A204.1 (cell line): ENCODE measurements around the gene CCDC81.

ENCODE experiments used
- FAIRE-seq: peaks from 2 replicates; lab custom pipeline; 2012; peaks lifted over from hg19 to GRCh38; lab: Jason Lieb, UNC

CCDC81 gene

DNA sequence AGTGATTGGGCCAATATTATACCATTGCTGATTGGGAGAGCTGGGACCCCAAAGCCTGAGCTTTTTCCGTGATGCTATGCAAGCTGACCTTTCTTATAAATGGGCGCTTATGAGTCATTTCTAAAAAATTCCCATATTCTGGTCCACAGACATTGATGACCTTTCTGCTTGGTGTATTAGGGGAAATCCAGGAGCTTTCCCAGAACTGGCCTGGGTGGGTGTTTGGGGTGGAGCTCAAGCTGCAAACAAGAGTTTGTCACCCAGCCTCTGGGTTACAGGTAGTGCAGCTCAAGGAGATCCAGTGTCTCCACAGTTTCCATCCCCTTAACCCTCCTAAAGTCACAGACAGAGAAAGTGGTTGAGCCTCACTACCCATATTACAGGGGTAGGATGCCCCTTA, 67.7 kb downstream of the CCDC81 start:
- FAIRE-seq, result no peak

DNA sequence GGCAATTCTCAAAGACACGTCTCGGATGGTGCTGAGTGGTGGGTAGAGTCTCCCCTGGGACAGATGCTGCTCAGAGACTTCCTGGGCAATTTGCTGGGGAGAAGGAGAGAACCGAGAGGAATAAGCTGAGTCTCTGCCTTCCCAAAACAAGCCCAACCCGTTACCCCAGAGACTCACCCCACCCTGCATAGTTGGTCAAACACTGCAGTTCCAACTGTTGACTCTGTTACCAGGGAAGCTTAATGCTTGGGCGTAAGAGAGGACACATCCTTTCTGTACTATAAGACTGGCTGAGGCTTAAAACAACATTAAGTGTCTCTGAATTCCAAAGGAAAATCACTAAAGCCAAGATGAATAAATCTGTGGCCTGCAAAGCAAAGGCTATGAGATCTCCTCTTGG, 68.1 kb downstream of the CCDC81 start:
- no peak for FAIRE-seq

DNA sequence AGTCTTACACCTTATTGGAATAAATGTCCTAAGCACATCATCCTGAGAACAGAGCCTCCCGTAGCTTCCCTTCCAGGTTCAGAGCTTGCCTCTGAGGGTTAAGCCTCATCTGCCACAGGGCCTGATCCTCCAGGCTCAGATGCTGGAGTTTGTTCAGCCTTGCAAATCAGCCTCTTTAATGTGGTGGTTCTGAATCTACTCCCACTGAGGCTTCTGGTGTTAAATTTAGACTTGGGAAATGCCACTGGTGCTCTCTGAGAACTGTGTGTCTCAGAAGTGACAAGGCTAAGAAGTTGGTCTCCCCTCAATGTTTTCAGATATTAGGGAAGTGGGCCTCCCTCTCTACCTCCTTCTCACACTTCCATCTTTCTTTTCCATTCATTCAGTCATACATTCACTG, 68.7 kb downstream of the CCDC81 start:
- FAIRE-seq, result no peak

DNA sequence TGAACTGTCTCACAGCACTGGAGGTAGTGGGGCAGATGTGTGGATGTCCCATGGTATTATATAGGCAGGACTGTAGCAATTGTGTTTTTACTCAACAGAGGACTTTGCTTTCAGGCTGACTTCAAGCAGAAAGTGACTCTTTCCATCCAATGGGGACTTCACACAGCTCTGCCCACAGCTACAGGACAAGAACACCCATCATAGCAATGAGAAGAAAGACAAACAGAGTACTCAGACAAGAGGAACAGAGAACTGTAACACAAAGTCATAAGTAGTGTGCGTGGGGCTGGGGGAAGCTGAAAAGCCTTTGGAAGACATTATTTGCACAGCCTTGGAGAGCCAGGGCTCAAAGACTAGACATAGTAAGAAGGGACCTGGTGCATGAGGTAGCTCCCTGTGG, 70.3 kb downstream of the CCDC81 start:
- FAIRE-seq, result no peak

DNA sequence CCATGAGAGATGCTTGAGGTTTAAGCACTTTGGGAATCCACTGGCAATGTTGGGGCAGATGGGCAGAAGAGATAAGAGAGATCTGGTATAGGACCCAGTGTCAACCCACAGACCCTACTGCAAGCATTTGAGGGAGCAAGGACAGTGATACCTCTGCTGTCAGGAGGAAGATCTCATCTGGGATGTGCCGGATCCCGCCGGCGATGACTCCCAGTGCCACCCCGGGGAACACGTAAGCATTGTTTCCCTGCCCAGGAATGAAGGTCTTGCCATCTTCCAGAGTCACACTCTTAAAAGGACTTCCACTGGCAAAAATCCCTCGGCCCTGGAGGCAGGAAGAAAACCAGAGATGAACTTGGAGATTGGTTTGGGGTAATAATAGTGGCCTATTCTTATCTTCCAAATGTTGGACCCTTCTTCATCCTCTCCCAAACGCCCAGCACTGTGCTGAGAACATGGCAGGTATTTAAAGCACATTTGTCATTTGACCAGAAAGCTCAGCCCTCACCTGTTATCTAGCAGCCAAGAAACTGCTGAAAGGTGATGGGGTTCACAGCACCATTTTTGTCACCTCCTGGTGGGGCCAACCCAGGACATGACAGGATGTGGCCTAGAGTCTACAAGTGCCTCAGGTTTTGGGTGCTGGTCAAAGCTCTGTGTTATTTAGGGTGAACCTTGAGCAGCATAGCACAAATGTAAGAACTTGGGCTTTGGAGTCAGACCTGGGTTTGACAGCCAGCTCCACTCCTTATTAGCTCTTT, 71.7 kb downstream of the CCDC81 start:
- FAIRE-seq, result no peak

DNA sequence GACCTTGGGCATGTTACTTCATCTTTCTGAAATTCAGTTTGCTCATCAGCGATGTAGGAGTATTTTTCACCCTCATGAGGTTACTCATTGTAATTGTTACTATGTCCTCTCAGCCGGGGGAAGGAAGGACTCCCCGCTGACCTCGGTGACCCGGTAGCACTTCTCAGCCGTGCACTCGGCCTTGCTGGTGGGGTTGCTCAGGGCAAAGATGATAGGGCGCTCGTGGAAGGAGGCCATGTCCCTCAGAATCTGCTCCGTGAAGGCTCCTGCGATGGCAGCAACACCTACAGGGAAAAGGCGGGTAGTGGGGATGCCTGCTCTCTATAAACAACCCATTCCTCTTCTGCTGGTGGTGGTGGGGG, 72.2 kb downstream of the CCDC81 start:
- FAIRE-seq, result no peak

DNA sequence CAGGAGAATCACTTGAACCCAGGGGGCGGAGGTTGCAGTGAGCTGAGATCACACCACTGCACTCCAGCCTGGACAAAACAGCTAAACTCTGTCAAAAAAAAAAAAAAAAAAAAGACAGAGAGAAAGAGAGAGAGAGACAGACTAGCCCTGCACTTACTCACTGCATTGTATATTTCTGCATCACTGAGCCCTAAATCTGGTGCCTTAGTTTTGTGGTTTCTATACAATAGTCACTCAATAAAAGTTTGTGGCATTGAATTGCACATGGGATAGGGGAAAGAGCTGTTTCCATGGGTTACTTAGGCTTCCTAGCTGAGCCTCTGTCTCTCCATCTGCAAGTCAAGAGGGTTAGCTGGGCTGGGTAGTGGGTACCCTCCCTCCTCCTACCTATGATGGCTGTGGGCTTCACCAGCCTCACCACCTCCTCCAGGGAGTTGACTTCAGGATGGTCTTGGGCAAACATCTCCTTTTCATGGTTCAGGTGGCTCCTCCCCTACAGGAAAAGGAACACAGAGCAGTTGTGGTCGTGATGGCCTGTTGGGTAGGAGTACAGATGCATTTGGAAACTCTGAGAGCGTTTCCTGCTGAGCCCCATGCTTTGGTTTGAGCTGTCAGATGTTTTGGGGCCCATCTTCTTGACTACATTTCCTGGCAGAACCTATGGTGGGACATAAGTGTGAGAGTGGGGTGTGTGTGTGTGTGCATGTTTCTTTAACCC, 73.2 kb downstream of the CCDC81 start:
- no peak for FAIRE-seq

DNA sequence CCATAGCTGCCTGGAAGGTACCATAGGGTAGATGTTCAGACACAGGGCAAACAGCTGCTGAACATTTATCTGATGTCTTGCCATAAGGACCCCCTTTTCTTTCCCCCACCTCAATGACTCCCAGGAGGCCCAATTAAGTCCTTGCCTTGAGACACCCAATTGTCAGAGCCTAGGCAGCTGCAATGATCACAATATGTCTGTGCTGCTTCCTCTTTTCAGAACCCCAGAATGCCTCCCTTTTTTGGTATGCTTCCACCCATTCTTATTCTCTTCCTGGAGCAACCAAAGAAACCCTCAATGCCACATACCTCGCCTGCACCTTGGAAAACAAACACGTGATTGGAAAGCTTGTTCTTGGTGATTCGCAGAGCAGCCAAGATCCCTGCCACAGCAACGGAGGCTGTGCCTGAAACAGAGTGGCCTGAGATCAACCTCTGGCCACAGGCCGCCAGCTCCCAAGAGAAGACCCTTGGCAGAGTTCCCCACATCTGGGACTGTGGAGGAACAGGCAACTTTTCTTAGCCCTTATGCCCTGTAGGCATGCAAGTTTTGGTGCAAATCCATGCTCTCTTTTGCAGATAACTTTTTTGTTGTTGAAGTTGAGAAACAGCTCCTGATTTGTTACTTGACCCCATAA, 75.4 kb downstream of the CCDC81 start:
- FAIRE-seq, result no peak

DNA sequence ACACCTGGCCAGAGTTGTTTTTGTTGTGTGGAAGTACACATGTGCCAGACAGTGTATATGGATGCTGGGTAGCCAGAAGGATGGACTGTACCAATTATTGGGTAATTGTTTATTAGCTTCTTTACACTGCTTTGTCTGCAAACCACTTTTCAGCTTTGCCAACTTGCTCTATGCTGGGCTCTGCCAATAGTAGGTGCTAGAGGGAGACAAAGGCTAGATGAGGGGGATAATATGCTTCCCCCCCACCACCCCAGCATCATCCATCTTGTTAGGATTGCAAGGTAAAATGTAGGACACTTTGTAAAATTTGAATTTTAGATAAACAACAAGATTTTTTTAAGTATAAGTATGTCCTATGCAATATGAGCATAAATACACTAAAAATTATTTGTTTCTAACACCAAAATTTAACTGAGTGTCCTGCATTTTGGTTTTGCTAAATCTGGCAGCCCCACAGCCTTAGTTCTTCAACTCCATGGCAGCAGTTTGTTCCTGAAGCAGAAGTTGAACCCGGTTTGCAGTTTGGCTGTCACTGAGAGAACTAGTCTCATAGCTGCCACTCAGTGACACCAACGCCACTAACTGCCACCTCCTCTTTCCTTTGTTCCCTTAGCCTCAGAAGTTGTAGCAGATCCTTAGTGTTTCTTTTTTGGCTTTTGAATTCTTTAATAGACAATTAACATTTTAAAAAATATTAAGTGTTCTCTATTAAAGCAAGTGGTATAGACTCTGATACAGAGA, 78.8 kb downstream of the CCDC81 start:
- FAIRE-seq, result no peak

DNA sequence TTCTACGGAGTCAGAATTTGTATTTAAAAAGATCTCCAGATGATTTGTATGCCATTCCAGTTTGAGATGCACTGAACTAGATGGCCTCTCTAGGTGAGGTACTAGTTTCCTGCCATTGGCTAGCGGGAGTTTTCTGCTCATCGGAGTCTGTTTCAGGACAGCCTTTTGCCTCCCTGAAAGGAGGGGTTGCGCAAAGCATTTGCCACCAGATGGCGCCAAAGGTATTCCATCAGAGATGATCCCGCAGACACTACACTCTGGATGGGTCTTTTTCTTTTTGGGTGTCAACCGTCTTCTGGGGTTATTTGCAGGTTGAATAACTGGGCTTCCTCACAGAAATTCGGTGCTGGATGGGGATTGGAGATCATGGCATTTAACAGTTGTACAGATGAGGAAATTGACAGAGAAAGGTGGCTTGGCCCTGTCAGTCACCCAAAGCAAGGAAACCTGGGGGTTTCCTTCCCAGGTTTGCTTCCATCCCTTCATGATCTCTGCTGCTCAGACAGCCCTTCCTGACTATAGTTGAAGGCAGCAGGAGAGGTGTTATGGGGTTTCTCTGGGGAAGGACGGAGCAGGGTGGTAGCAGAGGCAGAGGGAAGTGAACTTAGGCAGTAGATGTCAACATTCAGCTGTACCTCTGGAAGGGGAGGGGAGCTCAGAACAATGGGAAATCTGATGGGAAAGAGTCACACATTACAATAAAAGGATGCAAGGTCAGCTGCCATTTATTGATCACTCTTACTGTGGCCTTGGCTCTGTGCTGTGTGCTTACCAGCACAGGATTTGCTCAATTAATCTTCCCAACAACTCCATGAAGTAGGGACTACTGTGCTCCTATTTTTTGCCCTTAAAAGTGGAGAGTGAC, 81.6 kb downstream of the CCDC81 start:
- peak; percentile 85 for FAIRE-seq

DNA sequence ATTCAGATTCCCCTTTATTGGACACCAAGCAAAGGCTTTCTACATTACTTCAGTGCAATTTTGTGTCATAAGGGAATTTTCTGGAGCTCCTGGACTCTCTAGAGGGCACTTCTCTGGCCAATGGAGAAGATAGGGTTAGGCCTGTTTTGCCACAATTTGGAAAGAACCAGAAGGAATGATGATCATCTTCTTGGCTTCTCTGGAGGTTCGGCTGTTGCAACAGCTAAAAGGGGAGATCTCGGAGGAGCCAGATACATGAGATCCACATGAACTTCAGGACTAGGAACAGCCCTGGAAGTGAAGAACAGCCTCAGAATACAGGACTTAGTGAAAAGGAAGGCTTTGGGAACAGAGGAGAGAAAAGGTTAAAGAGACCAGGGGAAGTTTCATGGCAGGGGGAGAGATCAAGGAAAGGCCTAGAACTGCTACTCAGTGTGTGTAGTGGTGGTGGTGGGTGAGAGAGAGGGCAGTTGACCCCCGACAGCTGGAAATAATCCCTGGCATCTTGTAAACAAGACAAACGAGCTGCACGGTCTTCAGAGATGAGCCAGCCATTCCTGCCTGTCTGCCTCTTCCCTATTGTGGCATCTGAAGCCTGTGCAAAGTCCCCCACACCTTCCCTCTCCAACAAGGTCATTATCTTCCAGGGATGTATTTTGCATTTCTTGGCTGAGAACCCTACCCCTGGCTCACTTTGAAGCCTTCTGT, 83.8 kb downstream of the CCDC81 start:
- no peak for FAIRE-seq

DNA sequence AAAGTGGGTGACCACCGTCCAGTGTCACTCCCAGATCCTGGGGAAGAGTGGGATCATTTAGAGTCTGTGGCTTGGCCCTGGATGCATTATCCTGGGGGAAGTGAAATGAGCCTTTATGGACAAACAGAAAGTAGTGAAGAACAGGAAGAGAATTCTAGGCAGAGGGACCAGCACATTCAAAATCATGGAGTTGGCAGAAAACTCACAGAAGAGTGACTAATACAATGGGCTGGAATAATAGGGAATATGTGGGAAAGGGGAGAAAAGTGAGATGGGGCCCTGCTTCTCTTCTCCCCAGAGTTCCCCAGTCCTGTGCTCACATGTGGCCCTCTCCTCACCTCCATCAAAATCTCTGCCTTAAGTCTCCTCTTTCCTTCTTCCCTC, 84.3 kb downstream of the CCDC81 start:
- FAIRE-seq, result no peak

DNA sequence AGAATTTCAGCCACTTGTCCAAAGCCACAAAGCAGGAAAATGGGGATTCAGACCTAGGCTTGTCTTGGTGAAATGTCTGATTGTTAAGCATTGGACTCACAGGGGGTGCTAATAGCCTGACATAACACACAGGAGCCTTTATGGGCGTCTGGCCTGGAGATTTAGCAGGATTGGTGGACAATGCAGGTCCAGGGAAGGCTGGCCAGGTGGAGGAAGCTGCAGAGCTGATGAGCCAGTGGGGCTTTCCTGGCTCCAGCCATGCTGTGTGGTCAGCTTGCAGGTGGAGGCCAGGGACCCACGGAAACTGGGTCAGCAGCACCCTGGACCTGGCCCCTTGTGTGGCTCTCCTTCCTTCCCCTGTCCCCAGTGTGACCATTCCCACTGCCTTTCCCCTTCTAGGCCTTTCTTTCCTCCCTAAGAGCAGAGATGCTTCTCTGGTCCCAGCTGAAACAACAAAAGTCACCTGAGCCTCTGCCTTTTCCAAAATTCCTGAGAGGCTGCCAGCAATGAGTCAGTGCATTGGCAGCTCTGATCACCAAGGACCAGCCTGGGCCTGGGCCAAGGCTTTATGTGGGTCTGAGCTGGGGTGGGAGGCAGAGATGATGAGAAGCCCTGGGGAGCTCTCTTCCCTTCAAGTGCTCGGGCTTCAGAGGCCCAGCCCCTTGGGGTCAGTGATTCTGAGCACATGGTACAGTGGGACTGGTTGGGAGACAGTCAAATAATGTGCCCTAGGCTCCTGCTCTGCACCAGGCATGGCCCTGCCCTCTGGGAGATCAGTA, 85.2 kb downstream of the CCDC81 start:
- no peak for FAIRE-seq

DNA sequence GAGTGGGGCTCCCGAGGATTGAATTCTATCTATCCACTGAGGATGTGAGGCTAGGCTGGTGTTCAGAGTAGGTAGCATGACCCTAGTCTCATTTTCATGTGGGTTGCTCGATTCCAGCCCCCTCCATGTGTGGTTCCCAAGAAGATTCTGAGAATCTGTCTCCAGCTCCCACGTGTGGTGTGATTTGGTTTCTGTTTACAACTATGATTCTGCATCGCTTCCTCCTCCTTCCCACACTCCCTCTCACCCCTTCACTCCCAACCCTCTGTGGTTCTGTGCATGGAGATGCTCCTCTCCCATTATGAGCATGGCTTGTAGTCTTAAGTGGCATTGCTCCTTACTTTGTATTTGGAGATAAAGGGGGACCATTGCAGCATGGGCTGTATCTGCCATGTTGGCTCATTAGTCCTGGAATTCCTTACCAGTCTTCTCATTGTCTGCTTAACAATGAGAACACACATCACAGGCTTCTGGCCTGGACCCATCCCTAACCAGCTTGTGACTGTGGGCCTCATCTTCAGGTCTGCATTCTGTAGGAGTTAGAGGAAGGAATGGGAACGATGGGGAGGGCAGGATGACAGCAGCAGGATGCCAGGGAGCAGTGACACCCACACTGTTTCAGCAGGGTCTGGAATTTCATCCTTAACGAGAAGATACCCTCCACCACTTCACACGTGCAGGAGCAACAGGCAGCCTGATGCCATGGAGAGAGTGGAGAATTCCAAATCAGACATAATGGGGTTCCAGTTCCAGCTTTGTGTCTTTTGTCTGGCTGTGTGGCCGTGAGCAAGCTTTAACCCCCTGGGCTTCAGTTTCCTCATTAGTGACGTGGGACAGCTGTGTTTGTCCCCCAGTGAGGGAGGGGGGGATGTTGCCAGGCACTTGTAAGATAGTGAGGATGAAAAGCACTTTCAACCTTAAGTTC, 86.0 kb downstream of the CCDC81 start:
- FAIRE-seq, result no peak

DNA sequence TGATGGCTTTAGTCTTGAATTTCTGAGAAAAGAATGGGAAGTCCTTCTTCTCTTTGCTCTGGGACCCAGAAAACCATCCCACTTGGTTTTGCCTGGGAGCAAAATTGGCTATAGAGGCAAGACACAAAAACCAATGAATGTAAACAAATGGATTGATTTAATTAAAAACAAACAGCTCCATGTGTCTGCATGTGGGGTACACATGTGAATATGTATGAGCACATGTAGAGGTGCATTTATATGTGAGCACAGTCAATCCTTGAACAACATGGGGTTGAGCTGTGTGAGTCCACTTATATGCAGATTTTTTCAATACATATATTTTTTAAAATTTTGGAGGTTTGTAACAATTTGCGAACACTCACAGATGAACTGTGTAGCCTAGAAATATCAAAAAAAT, 87.2 kb downstream of the CCDC81 start:
- no peak for FAIRE-seq

DNA sequence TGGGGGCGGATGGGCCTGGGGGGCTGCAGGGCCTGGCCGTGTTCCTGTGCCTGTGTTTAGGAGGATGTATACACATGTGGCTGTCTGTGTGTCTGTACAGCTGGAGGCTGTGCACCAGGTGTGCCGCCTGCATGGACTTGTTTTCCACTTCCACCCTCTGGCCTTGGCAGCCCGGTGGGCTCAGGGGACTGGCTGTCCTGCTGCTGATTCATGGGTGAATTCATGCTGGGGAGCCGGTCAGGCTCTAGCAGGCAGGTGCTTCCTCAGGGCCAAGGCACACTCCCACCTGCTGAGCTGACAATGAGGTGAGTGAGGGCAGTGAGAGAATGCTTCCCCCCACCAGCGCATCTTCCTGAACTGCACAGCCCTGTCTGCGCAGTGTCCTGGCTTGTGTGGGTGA, 88.4 kb downstream of the CCDC81 start:
- no peak for FAIRE-seq

DNA sequence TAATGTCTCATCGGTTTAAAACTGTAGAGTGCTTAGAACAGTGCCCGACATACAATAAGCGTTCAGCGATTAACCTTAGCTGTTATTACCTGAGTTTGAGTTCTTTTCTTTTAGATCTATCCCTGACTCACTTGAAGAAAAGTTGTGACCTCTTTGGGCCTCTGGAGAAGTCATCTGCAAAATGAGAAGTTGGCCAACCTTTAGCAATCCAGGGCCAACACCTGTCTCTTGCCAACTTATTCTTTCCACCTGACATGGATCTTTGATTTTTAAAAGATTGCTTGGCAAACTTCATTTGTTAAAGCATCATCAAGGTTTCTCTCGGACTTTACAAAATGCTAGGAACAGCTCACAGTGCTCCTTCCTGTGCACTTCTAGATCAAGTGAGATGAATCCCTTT, 89.3 kb downstream of the CCDC81 start:
- FAIRE-seq, result no peak

DNA sequence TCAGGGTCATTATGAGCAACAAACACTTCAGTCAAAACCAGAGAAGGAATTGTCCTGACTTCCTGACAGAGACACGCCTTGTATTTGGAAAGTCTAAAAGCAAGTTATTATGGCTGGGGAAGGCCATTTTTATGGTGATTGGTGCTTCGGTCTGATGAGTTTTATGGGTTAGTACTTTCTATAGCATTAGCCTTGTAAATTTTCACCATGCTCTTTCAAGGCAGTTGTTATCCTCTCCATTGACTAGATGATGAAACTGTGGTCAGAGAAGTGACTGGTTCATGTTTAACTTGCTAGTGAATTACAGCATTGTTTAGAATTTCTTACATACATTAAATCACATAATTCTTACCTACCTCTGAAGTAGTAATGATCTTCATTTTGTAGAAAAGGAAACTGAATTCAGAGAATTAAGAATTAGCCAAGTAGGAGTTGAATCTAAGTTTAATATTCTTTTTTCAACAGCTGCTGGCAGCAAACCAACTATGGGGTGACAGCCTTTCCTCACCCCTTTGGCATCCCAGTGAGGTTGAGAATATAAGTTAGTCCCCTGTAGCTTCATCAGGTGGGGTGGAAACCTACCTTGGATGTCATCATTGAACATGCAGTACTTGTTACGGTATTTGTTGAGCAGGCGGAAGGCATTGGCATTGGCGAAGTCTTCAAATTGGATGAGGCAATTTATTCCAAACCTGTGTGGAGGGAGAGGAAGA, 90.0 kb downstream of the CCDC81 start:
- no peak for FAIRE-seq

DNA sequence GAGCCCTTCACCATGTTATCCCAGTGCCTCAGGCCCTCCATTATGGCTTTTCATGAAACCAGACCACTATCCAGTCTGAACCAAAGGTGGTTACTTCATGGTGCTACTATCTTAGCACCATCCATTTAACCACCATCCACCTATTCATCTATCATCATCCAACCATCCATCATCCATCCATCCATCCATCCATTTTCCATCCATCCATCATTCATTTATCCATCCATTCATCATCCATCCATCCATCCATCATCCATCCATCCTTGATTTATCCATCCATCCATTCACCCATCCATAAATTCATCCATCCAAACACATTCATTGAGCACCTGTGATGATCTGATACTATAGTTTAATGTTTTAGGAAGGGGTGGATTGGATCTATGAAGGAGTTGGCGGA, 93.5 kb downstream of the CCDC81 start:
- FAIRE-seq, result no peak
